ENCODE data around the gene SRSF4. TPM values are rescaled to one million over a fixed set of nuclear protein-coding genes. Genes with fewer than 3 reads are reported as not detected.

The SRSF4 gene
- polyA plus RNA-seq, 1 donor from 2014 or later, result 59.7 TPM

DNA sequence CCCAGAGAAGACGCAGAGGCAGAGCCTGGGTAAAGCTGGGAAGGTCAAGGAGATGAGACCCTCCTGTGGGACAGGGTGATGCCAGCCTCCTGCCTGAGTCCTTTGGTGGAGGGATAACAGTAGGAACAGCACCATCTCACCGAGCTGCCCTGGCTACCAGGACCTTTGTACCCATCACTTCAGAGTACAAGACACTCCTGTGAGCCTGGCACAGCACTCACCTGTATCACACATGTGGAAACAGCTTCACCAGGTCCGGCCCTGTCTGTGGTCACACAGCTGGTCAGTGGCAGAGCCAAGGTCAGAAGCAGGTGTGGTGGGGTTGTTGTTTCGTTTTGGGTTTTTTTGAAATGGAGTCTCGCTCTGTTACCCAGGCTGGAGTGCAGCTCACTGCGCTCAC is 53.0 kb downstream of the SRSF4 start:
- Histone ChIP-seq H3K36me3 (ENCODE audit: insufficient read depth, low read length) (no peaks in the 10 kb centered on the region), H3F3A (ENCODE audit: insufficient read depth, low read length, poor library complexity, severe bottlenecking) (no peaks in the 10 kb centered on the region), H3K9me3 (ENCODE audit: low read length) (no peaks in the 10 kb centered on the region), H3K27me3 (ENCODE audit: insufficient read depth, low read depth, low read length) (peaks cover 22% of the 10 kb centered on the region), H3K27ac (ENCODE audit: low read length) (no peak overlapping the region), H3K9me2 (ENCODE audit: insufficient read depth, low read length) (no peaks in the 10 kb centered on the region), H2AFZ (ENCODE audit: low read depth, low read length) (no peak overlapping the region), H3K4me3 (ENCODE audit: low read length) (no peak overlapping the region), H3K4me2 (ENCODE audit: low read length) (no peak overlapping the region), H4K20me1 (ENCODE audit: insufficient read depth) (no peaks in the 10 kb centered on the region), H3K9ac (ENCODE audit: low read length) (no peak overlapping the region), H3K79me2 (replicated peaks; ENCODE audit: insufficient read depth, low read length) (no peaks in the 10 kb centered on the region)
- TF ChIP-seq EP300 (conservative IDR thresholded peaks at IDR 0.05; ENCODE audit: poor library complexity, severe bottlenecking), result no peak
- TF ChIP-seq TAF1 (IDR thresholded peaks at IDR 0.05; ENCODE audit: low read depth), result no peak
- TF ChIP-seq, protein P1, sequence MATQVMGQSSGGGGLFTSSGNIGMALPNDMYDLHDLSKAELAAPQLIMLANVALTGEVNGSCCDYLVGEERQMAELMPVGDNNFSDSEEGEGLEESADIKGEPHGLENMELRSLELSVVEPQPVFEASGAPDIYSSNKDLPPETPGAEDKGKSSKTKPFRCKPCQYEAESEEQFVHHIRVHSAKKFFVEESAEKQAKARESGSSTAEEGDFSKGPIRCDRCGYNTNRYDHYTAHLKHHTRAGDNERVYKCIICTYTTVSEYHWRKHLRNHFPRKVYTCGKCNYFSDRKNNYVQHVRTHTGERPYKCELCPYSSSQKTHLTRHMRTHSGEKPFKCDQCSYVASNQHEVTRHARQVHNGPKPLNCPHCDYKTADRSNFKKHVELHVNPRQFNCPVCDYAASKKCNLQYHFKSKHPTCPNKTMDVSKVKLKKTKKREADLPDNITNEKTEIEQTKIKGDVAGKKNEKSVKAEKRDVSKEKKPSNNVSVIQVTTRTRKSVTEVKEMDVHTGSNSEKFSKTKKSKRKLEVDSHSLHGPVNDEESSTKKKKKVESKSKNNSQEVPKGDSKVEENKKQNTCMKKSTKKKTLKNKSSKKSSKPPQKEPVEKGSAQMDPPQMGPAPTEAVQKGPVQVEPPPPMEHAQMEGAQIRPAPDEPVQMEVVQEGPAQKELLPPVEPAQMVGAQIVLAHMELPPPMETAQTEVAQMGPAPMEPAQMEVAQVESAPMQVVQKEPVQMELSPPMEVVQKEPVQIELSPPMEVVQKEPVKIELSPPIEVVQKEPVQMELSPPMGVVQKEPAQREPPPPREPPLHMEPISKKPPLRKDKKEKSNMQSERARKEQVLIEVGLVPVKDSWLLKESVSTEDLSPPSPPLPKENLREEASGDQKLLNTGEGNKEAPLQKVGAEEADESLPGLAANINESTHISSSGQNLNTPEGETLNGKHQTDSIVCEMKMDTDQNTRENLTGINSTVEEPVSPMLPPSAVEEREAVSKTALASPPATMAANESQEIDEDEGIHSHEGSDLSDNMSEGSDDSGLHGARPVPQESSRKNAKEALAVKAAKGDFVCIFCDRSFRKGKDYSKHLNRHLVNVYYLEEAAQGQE (IDR thresholded peaks at IDR 0.05; ENCODE audit: borderline replicate concordance), result no peak
- TF ChIP-seq MXI1 (conservative IDR thresholded peaks at IDR 0.05; ENCODE audit: poor library complexity, severe bottlenecking), result no peak
- TF ChIP-seq RAD21 (conservative IDR thresholded peaks at IDR 0.05), result no peak

DNA sequence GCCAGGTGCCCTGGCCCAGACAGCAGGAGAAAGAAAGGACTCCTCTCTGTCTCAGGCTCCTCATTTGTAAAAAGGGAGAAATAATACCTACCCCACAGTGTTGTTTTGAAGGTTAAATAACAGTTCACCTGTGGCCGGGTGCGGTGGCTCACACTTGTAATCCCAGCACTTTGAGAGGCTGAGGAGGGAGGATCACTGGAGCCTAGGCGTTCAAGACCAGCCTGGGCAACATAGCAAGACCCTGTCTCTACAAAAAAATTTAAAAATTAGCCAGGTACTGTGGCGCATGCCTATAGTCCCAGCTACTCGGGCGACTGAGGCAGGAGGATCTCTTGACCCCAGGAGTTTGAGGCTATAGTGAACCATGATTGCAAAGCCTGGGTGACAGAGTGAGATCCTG is 55.5 kb downstream of the SRSF4 start:
- TF ChIP-seq, protein P2, sequence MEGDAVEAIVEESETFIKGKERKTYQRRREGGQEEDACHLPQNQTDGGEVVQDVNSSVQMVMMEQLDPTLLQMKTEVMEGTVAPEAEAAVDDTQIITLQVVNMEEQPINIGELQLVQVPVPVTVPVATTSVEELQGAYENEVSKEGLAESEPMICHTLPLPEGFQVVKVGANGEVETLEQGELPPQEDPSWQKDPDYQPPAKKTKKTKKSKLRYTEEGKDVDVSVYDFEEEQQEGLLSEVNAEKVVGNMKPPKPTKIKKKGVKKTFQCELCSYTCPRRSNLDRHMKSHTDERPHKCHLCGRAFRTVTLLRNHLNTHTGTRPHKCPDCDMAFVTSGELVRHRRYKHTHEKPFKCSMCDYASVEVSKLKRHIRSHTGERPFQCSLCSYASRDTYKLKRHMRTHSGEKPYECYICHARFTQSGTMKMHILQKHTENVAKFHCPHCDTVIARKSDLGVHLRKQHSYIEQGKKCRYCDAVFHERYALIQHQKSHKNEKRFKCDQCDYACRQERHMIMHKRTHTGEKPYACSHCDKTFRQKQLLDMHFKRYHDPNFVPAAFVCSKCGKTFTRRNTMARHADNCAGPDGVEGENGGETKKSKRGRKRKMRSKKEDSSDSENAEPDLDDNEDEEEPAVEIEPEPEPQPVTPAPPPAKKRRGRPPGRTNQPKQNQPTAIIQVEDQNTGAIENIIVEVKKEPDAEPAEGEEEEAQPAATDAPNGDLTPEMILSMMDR (IDR thresholded peaks at IDR 0.05; ENCODE audit: poor library complexity, severe bottlenecking), result no peak
- TF ChIP-seq POLR2AphosphoS5 (IDR thresholded peaks at IDR 0.05) (no peak), RAD21 (conservative IDR thresholded peaks at IDR 0.05) (no peak), EZH2 (IDR thresholded peaks at IDR 0.05; ENCODE audit: borderline replicate concordance, insufficient read depth, low read length, poor library complexity, severe bottlenecking) (no peak), EP300 (conservative IDR thresholded peaks at IDR 0.05; ENCODE audit: poor library complexity, severe bottlenecking) (no peak), MXI1 (conservative IDR thresholded peaks at IDR 0.05; ENCODE audit: poor library complexity, severe bottlenecking) (no peak), TAF1 (IDR thresholded peaks at IDR 0.05; ENCODE audit: low read depth) (no peak), SMC3 (conservative IDR thresholded peaks at IDR 0.05; ENCODE audit: poor library complexity) (no peak)
- TF ChIP-seq, protein P1 (IDR thresholded peaks at IDR 0.05; ENCODE audit: borderline replicate concordance), result no peak
- no peaks in the 10 kb centered on the region for H4K20me1 ChIP-seq (ENCODE audit: insufficient read depth)
- no peak overlapping the region for H3K9ac ChIP-seq (ENCODE audit: low read length)
- no peaks in the 10 kb centered on the region for H3K9me3 ChIP-seq (ENCODE audit: low read length)
- H3K4me3 ChIP-seq (ENCODE audit: low read length), result no peak overlapping the region
- H3K9me2 ChIP-seq (ENCODE audit: insufficient read depth, low read length), result no peaks in the 10 kb centered on the region
- no peaks in the 10 kb centered on the region for H3K36me3 ChIP-seq (ENCODE audit: insufficient read depth, low read length)
- H3K4me2 ChIP-seq (ENCODE audit: low read length), result no peak overlapping the region
- peaks cover 45% of the 10 kb centered on the region for H3K27me3 ChIP-seq (ENCODE audit: insufficient read depth, low read depth, low read length)
- no peak overlapping the region for H2AFZ ChIP-seq (ENCODE audit: low read depth, low read length)
- no peak overlapping the region for H3K27ac ChIP-seq (ENCODE audit: low read length)
- no peaks in the 10 kb centered on the region for H3F3A ChIP-seq (ENCODE audit: insufficient read depth, low read length, poor library complexity, severe bottlenecking)
- H3K79me2 ChIP-seq (replicated peaks; ENCODE audit: insufficient read depth, low read length), result no peaks in the 10 kb centered on the region
